8988T (cell line): Measurements from ENCODE around the gene PNPLA2.
A peak's percentile ranks its signal among the peaks of the same experiment; 100 is the strongest.

Source experiments
- DNase-seq: peaks from one replicate; pipeline ENCODE4 v3.0.0; 2011

The PNPLA2 gene, protein sequence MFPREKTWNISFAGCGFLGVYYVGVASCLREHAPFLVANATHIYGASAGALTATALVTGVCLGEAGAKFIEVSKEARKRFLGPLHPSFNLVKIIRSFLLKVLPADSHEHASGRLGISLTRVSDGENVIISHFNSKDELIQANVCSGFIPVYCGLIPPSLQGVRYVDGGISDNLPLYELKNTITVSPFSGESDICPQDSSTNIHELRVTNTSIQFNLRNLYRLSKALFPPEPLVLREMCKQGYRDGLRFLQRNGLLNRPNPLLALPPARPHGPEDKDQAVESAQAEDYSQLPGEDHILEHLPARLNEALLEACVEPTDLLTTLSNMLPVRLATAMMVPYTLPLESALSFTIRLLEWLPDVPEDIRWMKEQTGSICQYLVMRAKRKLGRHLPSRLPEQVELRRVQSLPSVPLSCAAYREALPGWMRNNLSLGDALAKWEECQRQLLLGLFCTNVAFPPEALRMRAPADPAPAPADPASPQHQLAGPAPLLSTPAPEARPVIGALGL

DNA sequence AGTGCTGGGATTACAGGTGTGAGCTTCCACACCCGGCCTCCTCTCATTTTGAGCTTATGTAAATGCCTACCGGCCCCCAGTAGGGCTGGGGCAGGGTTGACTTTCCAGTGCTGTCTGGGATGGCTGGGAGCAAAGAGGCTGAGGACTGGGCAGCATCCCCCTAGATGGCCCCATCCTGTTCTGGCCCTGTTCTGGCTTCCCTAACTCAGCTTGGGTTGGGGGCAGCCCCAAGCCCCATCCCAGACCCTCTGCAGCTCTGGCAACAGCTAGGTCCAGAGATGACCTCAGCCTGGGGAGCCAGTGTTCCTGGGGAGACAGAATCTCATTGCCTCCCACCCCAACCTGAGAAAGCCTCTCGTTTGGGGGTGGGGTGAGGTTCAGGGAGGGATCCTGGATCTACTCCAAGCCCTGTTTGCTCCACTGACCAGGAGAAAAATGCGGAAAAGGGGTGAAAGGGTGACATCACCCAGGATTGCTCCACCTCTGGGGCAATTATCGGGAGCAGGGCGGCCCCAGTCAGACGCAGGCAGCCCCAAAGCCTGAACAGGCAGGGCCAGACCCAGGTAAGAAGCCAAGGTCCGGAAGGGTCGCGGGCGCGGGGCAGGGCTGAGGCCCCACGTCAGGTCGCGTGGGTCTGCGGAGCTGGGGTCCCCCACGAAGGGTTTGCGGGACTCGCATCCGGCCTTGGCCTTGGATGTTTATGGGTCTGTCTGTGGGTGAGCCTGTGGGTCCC, at the start of gene PNPLA2:
Gene PNPLA2 (plus strand): TSS at position 519 of the 733 bp plus-strand sequence. CDS start 805 bp downstream, outside the sequence.
- no peak for DNase-seq

DNA sequence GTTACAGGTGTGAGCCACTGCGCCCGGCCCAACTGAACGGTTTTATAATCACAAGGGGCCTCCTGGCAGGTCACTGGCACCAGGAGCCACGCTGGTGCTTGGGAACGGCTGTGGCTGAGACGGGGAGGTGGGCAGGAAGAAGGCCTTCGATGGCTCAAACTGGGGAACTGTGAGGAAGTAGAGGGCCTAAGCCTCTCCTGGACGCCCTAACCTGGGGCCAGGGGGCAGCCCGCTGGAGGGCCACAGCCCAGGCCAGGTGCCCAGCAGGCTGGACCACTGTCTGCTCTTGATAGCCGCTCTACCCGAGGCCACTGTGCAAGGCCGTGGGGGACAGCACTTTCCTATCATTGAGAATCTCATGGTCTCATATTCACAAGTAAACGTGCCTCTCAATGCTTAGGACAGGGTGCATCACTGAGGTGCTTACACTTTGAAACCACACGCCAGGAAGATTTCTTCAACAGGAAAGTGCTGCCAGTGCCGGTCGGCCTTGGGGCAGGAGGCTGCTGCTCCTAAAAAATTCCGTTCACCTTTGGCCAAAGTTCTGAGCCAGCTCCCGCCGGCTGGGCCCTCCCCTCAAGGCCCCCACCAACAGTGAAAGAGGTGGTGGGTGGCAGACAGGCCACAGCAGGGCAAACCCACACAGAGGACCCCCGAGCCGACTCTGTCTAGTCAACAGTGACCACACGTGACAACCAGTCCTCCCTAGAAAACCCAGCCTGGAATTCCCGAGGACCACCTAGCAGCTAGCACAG, 48.6 kb upstream of the PNPLA2 start:
- DNase-seq, result no peak

DNA sequence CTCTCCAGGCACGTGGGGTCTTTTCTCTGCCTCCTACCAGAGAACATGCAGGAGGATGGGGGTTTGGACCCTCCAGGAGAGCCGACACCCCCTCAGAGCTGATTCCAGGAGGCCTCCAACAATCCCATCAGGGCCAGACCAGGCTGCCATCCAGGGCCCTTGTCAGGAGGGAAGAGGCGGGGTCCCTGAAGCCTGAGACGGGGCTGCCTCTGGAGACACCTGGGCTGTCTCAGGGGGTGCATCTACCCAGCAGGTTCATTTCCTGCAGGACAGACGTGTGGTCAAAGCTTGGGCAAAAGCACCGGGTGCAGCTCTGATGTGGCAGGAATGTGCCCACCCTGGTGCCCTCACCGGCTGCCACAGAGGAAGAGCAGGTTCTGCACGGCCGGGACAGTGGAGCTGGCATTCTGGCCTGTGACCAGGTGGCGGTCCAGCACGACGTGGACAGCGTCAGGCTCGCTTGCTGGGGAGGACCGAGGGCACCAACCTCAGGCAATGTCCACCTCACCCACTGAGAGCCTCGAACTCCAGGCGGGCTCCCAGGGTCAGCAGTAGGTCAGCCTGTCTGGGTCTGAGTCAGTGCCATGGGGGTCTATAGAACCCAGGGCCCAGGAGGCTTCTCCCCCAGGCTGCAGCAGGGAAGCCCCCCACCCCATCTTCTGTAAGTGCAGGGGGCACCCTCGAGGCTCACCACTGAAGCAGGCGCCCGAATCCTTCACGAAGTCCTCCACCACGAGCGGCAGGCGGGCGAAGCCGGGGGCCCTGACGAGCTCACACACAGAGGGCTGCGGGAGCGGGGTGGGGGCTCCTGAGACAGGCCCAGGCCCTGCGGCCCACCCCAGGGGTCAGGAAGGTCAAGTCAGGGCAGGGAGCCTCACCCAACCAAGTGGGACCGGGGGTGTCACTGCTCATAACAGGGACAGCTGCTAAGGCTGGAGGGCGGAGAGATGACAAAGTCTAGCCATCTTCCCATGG, 47.8 kb upstream of the PNPLA2 start:
- no peak for DNase-seq

DNA sequence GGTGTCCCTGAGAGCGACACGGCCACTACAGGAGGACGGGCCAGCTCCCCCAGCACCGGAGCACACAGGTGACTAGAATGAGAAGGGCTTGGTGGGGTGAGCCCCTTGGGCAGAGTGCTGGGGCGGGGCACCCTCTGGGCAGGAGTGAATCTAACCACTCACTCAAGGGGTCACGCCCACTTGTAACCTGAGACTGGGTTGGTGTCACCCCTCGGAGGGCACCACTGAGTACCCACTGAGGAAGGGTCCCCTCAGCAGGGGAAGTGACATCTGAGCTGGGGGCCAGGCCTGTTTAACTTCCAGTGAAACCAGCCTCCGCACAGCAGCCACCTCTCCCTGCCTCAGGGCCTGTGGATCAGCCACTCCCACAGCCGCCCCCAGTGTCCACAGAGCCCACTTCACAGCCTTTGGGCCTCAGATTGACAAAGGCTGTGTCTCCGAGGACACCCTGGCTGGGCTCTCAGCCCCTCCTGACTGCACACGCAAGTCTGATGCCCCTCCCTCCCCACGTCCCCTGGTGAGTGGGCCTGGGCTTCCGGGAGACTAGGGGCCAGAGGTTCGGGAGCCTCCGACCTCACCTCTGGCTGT, 47.0 kb upstream of the PNPLA2 start:
- DNase-seq, result no peak

DNA sequence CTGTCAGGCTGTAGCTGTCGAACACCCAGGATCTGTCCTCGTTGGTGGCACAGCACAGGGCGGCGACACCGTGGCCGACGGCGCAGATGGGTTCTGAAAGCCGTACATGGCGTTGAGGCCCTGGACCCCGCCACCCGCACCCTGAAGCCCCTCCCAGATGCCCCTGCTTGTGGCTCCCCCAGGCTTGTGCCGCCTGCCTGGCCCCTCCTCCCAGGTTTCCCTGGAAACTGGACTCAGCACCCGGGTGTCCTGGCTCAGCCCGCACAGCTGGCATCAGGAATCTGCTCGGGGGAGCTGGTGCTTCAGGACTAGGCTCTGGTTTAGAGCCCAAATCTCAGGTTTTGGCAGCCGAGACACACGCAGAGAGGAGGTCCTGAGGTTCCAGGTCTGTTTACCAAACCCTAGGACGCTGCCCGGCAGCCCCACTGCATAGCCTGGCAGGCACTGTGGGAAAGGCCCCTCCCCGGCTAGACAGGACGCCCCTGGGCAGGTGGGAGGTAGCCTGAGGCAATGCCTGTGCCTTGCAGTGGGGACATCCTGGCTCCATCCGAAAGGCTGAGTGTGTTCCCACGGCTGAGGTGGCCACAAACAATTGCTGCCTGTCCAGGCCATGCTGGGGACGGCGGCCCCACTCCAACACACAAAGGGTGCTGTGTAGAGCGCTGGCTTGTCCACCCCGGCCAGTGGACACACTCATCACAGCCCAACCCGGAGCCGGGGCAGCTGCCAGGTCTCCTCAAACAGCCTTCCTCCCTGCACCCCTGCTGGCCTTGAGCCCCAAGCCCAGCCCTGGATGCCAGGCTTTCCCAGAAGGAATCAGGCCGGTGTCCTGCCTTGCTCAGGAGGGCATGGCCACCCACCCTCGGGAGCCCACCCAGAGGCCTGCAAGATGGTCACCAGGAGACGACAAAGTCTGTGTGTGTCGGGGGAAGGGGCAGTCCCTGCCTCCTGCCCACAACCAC, 46.0 kb upstream of the PNPLA2 start:
- DNase-seq, result no peak

DNA sequence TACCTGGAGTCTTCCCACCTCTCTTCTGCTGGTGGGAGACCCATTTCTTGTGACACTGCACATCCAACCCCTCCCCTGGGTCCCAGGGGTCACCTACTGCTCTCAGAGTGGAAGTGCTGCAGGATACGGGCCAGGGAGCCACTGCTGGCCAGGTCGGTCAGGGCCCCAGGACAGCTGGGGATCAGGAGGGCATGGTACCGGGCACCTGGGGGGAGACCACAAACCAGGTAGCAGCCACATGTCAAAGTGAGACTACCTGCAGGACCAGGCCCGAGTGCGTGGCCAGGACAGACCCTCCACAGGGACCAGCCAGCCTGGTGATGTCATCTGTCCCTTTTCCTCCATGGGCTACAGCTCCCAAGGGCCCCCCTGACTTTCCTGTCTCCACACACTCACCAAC, 45.3 kb upstream of the PNPLA2 start:
- no peak for DNase-seq

DNA sequence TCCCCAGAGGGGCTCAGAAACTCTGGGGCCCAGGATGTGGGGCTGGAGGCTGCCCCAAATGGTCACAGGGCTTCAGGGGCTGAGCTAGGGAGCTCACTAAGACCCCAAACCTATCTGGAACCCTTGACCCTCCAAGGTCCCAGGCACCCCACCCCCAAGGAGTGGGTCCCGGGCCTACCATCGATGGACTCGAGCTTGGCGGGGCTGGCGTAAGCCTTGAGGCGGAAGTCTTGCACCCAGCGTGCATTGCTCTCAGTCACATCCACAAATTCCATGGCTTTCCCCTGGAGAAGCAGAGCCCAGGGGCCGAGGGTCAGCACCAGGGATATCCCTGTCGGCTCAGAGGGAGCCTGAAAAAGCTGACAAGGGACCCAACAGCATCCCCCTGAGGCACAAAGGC, 44.9 kb upstream of the PNPLA2 start:
- no peak for DNase-seq

DNA sequence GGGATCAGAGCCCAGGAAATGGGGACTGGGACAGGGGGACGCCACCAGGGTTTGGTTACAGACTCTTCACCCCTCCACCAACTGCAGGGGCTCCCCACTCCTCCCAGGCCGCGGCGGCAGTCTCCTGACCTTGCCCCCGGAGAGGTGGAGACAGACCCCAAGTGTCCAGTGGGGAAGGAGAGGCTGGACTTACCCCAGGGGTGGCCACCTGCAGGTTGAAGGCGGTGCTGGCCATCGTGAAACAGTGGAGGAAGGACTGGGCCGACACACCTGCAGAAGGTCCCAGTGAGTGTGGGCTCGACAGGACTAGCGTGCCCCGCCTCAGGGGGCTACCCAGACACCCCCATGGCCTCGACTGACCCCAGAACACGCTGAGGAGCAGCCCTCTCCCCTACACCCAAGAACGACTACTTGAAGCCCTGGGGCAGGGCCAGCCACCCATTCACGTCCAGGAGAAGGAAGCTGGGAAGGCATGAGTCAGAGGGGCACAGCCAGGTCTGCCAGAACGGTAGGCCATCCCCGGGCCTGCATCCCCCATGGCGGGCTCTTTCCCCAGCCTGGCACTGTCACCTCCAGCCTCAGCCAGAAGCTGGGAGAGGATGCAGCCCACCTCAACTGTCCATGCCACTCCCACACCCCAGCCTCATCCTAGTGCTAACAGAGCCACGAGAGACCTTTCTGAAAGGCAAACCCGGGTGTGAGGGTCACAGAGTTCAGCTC, 43.7 kb upstream of the PNPLA2 start:
- no peak for DNase-seq

DNA sequence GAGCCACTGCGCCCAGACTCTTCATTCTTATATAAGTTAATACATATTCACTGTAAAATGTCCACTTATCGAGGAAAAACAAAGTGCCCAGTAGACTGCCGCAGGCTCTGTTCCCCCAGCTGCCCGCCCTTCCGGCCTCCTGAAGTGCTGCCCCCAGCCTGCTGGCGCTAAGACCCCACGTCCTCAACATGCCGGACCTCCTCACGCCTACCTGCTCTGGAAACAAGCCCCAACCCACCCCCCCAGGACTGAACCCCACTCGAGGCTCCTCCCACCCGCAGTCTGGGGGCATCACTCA, 42.5 kb upstream of the PNPLA2 start:
- no peak for DNase-seq

DNA sequence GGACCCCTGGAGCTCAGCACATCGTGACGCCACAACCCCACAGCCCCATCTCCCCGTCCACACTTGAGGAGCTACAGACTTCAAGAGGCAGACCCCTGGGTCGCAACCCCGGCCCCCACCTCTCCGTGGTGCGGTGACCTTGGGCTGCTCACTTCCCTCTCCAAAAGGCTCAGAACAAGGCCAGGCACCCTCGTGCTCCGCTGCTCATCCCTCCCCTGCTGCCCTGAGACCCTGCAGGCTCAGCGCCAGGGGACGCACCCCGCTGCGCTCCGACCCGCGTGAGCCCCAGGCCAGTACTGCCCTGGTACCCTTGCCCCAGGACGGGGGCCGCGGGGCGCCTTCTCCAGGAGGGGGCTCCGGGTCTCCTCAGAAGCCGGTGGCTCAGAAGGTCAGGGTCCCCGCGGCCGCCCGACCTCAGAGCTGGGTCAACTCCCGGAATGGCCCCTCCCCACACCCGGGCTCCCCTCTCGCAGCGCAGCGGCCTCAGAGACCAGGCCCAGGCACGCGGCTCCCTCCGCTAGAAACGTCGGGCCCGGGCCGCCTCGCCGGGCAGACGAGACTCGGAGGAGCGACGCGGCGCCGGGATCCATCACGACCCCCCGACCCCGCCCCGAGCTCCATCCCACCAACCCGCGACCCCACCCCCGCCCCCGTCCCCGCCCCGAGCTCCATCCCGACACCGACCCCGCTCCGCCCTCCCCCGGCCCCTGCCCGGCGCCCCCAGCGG, 42.0 kb upstream of the PNPLA2 start:
- DNase-seq, result peak; percentile 91

DNA sequence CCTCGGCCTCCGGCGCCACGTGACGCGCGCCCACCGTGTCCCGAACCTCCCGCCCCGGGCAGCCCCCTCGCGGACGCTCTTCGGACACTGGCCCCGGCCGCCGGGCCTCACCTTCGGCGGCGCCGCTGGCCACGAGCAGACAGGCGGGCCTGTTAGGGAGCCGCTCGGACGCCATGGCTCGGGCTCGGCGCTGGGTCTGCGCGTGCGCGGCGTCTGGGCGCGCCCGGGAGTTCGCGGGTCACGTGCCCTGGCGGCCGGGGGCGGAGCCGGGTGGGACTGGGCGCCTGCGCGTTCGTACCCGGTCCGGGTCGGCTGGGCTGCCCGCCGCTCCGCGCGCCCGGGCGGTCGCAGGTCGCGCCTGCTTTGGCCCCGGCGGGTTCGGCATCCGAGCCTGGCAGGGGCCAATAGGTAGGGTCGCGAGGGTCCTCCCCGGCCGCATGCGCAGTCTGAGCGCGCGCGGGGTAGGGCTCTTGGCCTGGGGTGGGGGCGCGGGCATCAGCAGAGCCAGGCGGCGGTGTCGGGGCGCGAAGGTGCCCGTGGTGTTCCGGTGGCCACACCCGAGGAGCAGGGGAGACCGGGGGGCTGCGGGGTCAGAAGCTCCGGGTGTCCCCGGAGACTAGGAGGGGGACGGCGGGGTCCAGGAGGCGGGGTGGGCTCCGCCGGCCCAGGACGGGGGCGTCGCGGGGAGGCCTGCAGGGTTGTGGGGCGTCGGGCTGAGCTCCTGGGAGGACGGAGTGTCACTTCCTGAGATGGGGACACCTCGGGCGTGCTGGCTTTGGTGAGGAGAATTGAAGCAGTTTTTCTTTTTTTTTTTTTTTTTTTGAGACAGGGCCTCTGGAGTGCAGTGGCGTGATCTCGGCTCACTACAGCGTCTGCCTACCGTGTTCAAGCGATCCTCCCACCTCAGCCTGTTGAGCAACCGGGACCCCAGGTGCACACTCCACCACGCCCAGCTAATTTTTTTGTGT, 41.1 kb upstream of the PNPLA2 start, which contains the start of gene GATD1:
Gene GATD1 (minus strand): TSS at position 200 of the 968 bp plus-strand sequence. CDS start 25 bp downstream, at position 175.
- DNase-seq, result peak; percentile 100

DNA sequence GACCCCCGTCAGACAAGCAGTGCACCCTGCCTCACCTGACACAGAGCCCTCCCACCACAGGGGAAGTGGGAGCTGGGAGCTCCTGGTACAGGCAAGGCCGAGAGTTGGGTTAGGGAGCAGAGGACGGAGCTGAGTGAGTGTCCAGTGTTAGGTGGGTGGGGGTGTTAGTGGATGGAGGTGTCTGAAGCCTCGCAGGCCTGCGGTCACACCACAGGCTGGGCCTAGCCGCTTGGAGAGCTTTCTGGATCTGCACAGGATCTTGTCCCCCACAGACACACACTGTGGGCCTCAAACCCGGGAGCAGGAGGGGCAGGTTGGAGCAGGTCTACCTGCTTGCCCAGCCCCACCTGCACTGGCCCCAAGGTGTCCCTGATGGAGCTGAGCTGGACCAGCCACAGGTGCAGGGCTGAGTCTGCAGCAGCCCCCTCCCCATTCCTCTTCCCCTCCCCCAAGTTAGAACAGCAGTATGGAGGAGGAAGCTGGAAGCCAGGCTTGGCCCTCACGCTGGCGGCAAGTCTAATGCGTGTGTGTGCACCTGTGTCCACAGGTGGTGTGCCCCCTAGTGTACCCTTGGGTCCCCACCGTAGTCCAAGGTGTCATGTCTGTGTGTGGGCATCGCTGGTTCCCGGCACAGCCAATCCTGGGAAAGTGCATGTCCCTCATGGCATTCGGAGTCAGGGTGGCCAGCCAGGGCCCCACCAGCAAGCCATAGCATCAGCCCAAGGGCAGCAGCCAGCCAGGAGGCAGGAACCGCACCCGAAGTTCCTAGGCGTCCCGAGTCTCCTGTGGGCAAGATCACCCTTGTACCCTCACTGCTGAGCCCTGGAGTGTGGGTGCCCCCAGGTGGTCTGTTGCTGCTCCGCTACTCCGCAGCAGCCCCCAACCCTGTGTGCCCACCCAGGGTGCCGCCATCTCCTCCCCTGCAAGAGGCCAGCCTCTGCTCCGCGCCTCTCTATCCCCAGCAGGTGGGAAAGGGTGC, 39.4 kb upstream of the PNPLA2 start:
- DNase-seq, result no peak

DNA sequence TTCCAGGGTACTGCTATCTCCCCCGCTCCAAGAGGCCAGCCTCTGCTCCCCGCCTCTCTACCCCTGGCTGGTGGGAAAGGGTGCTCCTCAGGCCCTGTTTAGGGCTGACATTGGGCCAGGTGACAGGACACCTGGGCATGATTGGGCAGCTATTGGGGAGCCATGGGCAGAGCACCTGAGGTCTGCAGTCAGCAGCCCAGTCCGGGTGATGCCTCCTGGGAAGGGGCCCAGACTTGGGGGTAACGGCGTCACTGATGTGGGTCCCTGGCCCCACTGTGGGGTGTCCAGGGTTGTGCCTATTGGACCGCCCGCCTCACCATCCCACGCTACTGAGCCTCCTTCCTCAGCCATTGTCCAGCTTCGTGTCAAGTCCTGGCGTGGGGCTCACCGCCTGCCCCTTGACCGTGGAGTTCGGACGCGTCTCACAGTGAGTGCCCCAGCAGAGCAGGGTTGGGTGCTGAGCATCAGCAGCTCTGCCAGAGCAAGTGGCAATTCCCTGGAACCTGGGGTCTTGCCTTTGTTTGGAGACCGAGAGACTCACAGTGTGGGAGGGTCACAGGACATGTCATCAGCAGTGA, 38.7 kb upstream of the PNPLA2 start:
- no peak for DNase-seq

DNA sequence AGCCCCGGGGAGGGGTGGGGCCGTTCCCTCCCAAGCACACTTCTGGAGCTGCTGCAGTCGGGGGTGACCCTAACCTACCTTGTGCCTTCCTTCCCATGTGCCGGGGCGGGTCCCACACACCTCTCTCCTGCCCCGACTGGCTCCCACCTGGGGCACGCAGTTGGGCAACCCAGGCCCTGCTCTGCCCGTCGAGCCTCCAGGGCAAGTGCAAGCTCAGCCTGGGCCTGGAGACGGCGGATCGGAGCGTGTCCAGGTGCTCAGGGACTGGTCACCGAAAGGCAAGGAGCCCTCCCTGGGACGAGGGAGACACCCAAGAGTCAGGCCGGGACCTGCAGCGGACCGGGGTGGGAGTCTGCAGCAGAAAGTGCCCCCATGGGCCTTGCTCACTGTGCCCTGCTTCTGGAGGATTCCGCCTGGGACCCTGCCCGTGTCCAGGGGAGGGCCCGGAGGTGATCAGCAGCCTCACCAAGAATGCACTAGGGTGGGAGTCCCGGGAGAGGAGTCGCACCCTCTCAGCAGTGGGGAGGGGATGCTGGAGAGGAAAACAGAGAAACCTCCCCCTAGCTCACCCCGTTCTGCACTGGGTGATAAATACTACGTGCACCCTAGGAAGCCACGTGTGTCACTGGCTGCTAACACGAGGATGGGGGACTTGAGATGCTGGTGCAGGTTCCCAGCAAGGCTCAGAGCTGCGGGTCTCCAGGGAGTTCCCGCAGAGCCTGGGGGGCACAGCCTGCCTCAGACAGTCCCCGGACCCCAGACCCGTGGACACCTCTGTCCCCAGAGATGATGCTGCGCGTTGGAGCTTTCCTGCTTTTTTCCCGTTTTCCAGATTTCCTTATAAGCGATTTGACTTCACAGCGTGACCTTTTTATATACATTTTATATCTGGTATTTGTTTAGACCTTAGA, 36.2 kb upstream of the PNPLA2 start:
- no peak for DNase-seq

DNA sequence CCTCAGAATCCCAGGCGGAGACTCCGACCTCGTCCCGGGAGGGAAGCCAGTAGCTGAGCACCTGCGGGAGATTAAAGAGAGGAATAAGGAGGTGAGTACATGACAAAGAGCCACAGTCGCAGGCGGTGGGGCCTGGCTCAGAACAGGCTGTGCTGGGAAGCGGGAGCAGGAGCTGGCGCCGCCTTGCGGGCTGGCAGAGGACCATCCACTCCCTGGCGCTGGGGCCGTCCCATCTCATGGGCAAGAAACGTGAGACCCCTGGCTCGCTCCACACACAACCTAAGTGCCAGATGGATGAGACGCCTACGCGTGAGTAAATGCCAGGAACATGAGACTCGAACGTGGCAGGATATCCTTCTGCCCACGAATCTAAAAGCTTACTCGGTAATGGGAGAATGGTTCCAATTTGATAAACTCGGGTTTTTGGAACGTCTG, 35.1 kb upstream of the PNPLA2 start:
- DNase-seq, result peak; percentile 87
